Duodenal mucosa (tissue), 2 donors: ENCODE measurements around the gene NOL3.
A peak's percentile ranks its signal among the peaks of the same experiment; 100 is the strongest.

Source experiments
- H3K27ac ChIP-seq: one replicate; pipeline ENCODE4 v1.7.0; 2013; ENCODE audit warnings: low read depth, low read length
- H3K27me3 ChIP-seq, 2 donors: one replicate each; pipeline ENCODE4 v1.7.0; 2013; ENCODE audit warnings: low read length in 2 of 2, control low read depth in 1 of 2; ENCODE audit not compliant: insufficient read depth in 2 of 2, control insufficient read depth in 1 of 2
- H3K36me3 ChIP-seq, 2 donors: one replicate each; pipeline ENCODE4 v1.7.0; 2013; ENCODE audit warnings: low read length in 2 of 2, control low read depth in 1 of 2; ENCODE audit not compliant: insufficient read depth in 2 of 2, control insufficient read depth in 1 of 2
- H3K4me1 ChIP-seq, 2 donors: one replicate each; pipeline ENCODE4 v1.7.0; 2013; ENCODE audit warnings: low read length in 2 of 2, control low read depth in 1 of 2; ENCODE audit not compliant: insufficient read depth in 2 of 2, control insufficient read depth in 1 of 2
- H3K4me3 ChIP-seq, 2 donors: one replicate each; pipeline ENCODE4 v1.7.0; 2013; ENCODE audit warnings: low read length in 2 of 2, low read depth in 1 of 2
- H3K9ac ChIP-seq, 2 donors: one replicate each; pipeline ENCODE4 v1.7.0; 2013; ENCODE audit warnings: low read length in 2 of 2, low read depth in 1 of 2
- H3K9me3 ChIP-seq, 2 donors: one replicate each; pipeline ENCODE4 v1.7.0; 2013; ENCODE audit warnings: low read length in 2 of 2, control low read depth in 1 of 2; ENCODE audit not compliant: control insufficient read depth in 1 of 2

The NOL3 gene

GRCh38 chr16:67196881-67197280 is 26.5 kb downstream of the NOL3 start:
- H3K4me1 ChIP-seq: peaks cover 30 to 45% of the 10 kb centered on the region in 2 donors
- H3K4me3 ChIP-seq: no peak overlapping the region
- H3K9me3 ChIP-seq: no peaks in the 10 kb centered on the region
- peaks cover 50 to 70% of the 10 kb centered on the region in 2 donors for H3K36me3 ChIP-seq
- H3K27ac ChIP-seq: no peak overlapping the region
- no peaks in the 10 kb centered on the region for H3K27me3 ChIP-seq
- no peak overlapping the region for H3K9ac ChIP-seq

- Histone ChIP-seq H3K9me3 (no peaks in the 10 kb centered on the region), H3K4me3 (no peak overlapping the region), H3K36me3 (peaks cover 52 to 78% of the 10 kb centered on the region in 2 donors), H3K9ac (peak overlapping the region; percentile 39 to 48), H3K27me3 (no peaks in the 10 kb centered on the region), H3K27ac (no peak overlapping the region), H3K4me1 (peaks cover 28 to 41% of the 10 kb centered on the region in 2 donors)
Observed at GRCh38 chr16:67197704-67198103, 27.4 kb downstream of the NOL3 start.

GRCh38 chr16:67198238-67198734 is 27.9 kb downstream of the NOL3 start:
- Histone ChIP-seq H3K9me3 (no peaks in the 10 kb centered on the region), H3K4me3 (no peak overlapping the region), H3K27me3 (no peaks in the 10 kb centered on the region), H3K4me1 (peaks cover 22 to 35% of the 10 kb centered on the region in 2 donors), H3K9ac (peak overlapping the region; percentile 39 to 48), H3K27ac (peak overlapping the region; percentile 79), H3K36me3 (peaks cover 52 to 82% of the 10 kb centered on the region in 2 donors)

GRCh38 chr16:67199011-67199807 is 28.9 kb downstream of the NOL3 start, which contains the start of gene ELMO3:
Gene ELMO3, plus strand, starts transcription at chr16:67199131. Its CDS starts 196 bp downstream, at chr16:67199327.
- Histone ChIP-seq H3K36me3 (peaks cover 45 to 82% of the 10 kb centered on the region in 2 donors), H3K4me1 (peaks cover 14 to 26% of the 10 kb centered on the region in 2 donors), H3K27me3 (no peaks in the 10 kb centered on the region), H3K9ac (peak within 1 kb of the TSS; percentile 50 to 82), H3K4me3 (peak within 1 kb of the TSS; percentile 53 to 73), H3K9me3 (no peaks in the 10 kb centered on the region), H3K27ac (peak within 1 kb of the TSS; percentile 85)

- Histone ChIP-seq H3K27ac (no peak overlapping the region), H3K4me3 (peak overlapping the region; percentile 53 to 73), H3K9ac (peak overlapping the region; percentile 50 to 54), H3K36me3 (peaks cover 39 to 79% of the 10 kb centered on the region in 2 donors), H3K27me3 (no peaks in the 10 kb centered on the region), H3K4me1 (peaks cover 14 to 22% of the 10 kb centered on the region in 2 donors), H3K9me3 (no peaks in the 10 kb centered on the region)
Observed at GRCh38 chr16:67199808-67200198, 29.5 kb downstream of the NOL3 start.

- Histone ChIP-seq H3K4me3 (peak overlapping the region in 1 of 2 donors; percentile 53), H3K27me3 (no peaks in the 10 kb centered on the region), H3K4me1 (peaks cover 14 to 22% of the 10 kb centered on the region in 2 donors), H3K27ac (no peak overlapping the region), H3K36me3 (peaks cover 33 to 73% of the 10 kb centered on the region in 2 donors), H3K9me3 (no peaks in the 10 kb centered on the region), H3K9ac (peak overlapping the region in 1 of 2 donors; percentile 30)
Observed at GRCh38 chr16:67200491-67200890, 30.2 kb downstream of the NOL3 start.

GRCh38 chr16:67201411-67202345 is 31.3 kb downstream of the NOL3 start:
- H3K9me3 ChIP-seq: no peaks in the 10 kb centered on the region
- no peak overlapping the region for H3K27ac ChIP-seq
- peaks cover 21 to 61% of the 10 kb centered on the region in 2 donors for H3K36me3 ChIP-seq
- no peak overlapping the region for H3K4me3 ChIP-seq
- H3K4me1 ChIP-seq: peaks cover 14 to 18% of the 10 kb centered on the region in 2 donors
- H3K27me3 ChIP-seq: no peaks in the 10 kb centered on the region
- H3K9ac ChIP-seq: no peak overlapping the region

- Histone ChIP-seq H3K27ac (no peak overlapping the region), H3K9ac (no peak overlapping the region), H3K36me3 (peaks cover 14 to 53% of the 10 kb centered on the region in 2 donors), H3K4me1 (peaks cover 13 to 18% of the 10 kb centered on the region in 2 donors), H3K27me3 (no peaks in the 10 kb centered on the region), H3K9me3 (no peaks in the 10 kb centered on the region), H3K4me3 (no peak overlapping the region)
Observed at GRCh38 chr16:67202426-67202825, 32.1 kb downstream of the NOL3 start.

GRCh38 chr16:67202956-67203493 is 32.7 kb downstream of the NOL3 start:
- Histone ChIP-seq H3K4me3 (no peak overlapping the region), H3K9ac (no peak overlapping the region), H3K27ac (no peak overlapping the region), H3K27me3 (no peaks in the 10 kb centered on the region), H3K9me3 (no peaks in the 10 kb centered on the region), H3K36me3 (peaks cover 11 to 47% of the 10 kb centered on the region in 2 donors), H3K4me1 (peaks cover 7 to 13% of the 10 kb centered on the region in 2 donors)
